OCI-M2 (cell line): ENCODE measurements around the gene COL11A1.
"Not testable (repeated sequence)": the region's sequence is repeated elsewhere in the genome, so short reads cannot be mapped to it uniquely, and the experiment has no call there.

Source experiments
- DNase-seq: peaks from one replicate; lab custom pipeline; 2025; ENCODE audit not compliant: unreplicated experiment; lab: John Stamatoyannopoulos, UW

COL11A1 gene

DNA sequence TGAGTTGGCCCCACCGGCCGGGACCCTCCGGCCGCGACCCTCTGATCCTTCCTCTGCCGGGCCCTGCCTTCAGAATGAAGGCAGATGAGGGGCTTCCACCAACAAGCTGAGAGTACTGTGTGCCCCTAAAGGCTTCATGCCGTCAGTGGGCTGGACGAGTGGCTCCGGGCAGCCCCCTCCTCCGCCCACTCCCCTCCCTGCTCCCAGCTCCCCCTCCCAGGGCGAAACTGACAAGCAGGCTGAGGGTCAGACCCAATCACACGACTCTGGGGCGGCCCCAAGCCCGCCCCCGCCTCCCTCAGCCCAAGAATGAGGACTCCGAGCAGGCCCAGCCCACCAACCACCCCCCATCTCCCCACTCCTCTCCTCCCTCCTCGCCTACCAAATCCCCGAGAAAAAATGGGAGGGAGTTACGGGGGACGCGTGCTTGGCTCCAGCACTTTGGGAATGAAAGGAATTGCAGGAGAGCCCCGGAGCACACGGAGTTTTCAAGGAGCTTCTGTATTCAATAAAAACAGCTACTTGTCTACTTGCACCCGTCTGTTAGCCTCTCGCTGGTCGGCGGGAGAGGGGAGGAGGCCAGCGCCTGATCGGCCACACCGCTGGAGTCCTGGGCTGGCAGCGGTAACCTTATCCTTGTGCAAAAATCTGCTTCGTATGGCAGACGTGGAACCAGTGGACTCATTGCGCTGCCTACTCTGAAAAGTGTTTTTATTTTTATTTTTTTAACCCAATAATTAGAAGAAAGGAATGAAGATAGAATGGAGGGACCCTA lies at the start of gene COL11A1:
COL11A1 (minus strand) TSS at position 147 of the 775 bp plus-strand sequence. CDS start 344 bp downstream, outside the sequence.
- peak; percentile 40 for DNase-seq

DNA sequence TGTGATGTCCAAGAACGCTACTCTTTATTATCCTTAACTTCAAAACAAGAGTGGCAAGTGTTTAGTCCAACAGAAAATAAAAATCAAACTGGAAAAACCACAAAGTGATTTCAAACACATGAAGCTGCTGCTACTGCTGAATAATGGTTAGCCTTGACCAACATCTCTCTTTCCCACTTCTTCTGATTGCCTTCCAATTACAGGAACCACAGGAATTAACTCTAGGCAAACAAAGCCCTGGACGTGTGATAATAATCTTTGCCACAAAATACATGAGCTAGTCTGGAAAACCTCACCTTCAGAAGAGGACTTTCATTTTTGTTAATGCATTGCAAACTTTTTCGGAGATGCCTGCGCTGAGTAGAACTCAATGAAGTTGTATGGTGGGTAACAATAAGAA lies 48.6 kb upstream of the COL11A1 start:
- DNase-seq, result no peak

DNA sequence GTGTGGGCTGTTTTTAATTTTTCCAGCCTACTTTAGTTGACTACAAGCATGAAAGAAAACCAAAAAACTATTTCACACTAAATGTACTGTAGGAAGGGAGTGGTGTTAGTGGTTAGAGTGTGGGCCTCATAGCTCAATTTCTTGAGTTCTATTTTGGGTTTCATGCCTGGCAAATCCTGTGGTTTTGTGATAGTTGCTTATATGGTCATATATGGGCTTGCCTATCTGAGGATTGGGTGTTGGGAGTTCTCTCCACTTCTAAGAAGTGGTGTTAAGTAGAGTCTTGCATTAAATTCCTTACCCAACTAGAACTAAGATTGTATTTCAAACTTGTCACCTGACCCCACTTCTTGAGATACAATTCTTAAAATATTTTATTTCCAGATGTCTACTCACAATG lies 37.8 kb upstream of the COL11A1 start:
- no peak for DNase-seq

DNA sequence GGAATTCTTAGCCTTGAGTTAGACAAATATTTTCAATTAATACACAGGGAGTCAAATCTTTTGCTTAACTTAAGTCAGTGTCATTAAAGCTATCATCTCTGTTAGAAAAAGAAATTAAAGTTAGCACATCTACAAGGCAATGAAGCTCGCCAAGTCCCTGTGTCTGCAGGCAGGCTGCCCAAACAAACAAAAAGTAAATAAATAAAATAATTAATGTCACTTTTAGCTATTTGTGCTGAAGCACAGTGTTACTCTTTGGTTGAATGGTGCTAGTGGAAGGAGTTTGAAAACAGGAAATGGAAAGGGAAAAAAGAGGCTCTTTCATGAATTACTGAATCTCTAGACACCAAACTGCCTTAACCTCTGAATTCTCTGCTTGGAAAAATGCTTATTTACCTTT lies 37.1 kb upstream of the COL11A1 start:
- no peak for DNase-seq

DNA sequence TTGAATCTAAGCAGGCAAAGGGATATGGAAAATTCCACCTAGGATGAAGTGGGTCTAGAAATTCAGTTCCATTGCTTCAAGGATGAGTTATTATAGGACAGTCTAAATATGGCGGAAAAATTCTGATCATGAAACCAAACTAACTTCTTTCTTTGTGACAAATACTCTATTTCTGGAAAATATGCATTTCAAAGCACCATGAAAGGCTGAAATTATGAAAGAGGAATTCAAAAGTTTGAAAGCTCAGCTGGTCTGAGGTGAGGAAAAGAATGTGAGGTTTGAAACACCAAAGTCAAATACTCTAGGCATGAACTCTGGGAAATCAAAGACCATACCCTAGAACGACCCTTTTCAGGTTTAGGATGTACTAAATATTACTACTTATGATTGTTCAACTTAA lies 36.4 kb upstream of the COL11A1 start:
- DNase-seq, result no peak

DNA sequence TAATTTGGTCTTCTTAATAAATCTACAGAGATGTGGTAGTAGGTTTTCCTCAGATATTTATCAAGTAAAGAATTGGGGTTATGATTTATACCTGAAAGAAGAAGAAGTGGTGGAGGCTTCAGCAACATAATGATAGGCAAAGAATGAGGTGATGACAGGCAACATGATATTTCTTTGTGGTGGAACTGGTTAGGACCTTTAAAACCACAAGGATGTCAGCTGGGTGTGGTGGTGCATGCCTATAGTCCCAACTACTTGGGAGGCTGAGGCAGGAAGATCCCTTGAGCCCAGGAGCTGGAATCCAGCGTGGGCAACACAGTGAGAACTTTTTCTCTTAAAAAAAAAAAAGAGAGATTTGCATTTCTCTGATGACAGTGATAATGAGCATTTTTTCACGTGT lies 34.1 kb upstream of the COL11A1 start:
- DNase-seq, result no peak

DNA sequence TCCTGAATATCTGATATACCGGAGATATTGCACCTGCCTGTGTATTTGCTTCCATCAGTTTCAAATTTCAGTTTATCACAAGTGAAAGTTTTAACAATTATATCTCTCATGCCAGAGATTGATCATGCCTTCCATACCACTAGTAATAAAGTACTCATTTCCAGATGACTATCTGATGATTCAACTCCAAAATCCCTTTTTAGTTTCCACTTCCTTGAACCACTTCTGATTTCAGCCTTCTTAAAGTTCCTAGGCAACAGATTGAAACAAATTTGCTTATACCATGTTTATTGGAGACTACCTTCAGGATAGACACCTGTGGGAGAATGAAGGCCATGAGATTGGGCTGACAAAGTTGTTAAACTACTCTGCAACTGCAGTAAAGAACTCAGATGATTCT lies 21.5 kb upstream of the COL11A1 start:
- DNase-seq, result no peak

DNA sequence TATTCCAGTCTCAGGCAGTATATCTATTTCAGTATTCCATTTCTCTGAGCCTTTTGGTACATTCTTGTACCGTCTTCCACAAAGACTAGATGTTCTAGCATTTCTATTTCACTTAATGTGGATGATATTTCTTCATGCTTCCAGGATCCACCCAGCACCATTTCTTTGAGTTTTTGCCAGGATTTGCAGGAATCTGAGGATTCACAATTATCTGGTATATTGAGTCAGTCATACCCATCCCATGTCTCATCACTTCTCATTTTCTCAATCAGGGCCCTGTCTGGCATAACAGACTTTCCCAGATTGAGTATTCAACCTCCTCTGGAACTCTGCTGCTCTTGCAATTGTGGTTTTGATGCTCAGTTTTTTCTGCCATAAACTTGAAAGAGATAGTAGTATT lies 20.9 kb upstream of the COL11A1 start:
- DNase-seq, result no peak

DNA sequence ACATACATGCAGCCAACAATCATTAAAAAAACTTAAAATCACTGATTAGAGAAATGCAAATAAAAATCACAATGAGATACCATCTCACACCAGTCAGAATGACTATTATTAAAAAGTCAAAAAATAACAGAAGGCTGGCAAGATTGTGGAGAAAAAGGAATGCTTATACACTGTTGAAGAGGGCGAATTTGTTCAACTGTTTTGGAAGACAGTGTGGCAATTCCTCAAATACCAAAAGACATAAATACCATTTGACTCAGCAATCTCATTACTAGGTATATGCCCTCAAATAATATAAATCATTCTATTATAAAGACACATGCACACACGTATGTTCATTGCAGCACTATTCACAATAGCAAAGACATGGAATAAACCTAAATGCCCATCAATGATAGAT lies 19.9 kb upstream of the COL11A1 start:
- not testable (repeated sequence) for DNase-seq

DNA sequence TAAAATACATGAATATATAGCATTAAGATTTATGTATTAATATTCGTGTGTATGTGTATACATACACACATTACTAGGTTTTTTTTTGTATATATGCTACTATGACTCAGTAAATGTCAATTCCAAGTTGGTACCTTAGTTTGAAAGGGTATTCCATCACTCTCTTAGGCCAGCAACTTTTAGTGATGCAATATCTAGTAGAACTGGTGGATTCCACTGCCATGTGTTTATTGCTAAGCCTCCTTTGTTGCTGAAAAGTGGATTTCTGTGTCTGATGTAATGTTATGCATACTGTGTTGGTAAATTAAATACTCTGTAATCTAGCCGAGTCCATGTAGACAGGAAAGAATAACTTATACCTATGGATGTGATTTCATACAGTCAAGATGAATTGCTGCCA lies 16.9 kb upstream of the COL11A1 start:
- DNase-seq, result no peak

DNA sequence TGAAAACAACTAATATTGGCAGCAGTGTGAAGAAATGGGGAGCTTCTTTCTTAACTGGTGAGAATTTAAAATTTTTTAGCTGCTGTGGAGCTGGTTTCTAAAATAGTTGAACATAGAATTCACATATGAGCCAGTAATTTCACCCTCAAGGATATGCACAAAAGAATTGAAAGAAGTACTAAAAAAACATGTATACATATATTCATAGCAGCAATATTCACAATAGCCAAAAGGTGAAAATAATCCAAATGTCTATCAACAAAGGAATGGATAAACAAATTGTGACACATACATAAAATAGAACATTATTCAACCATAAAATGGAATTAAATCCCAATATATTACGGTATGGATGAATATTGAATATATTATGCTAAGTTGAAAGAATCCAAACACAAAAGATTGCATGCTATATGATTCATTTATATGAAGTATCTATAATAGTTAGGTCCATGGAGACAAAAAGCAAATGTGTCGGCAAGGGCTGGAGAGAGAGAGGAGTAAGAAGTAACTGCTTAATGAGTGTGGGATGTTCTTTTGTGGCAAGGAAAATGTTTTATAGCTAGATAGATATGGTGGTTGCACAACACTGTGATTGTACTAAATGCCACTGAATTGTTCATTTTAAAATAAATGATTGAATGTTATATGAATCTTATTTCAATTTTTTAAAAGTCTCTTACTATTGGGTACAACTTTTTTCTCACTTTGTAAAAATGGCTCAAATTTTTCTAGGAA lies 14.8 kb upstream of the COL11A1 start:
- no peak for DNase-seq

DNA sequence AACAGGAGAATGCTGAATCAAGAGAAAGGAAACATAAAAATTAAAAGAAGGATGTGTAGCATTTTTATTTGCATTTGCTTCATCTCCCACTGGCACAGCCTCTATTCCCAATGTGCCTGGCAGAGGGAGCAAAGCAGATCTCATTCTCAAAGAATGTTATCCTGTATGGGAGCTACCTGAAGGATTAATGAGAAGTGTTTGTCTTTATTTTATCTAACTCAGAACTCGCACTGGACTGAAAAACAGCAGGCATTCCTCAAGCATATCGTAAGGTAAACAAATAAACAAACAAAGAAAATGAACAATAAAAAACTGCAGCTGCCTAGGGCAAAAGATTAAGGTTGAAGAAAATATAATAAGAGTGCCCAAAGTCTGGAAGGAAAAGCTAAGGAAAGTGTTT lies 12.7 kb upstream of the COL11A1 start:
- no peak for DNase-seq

DNA sequence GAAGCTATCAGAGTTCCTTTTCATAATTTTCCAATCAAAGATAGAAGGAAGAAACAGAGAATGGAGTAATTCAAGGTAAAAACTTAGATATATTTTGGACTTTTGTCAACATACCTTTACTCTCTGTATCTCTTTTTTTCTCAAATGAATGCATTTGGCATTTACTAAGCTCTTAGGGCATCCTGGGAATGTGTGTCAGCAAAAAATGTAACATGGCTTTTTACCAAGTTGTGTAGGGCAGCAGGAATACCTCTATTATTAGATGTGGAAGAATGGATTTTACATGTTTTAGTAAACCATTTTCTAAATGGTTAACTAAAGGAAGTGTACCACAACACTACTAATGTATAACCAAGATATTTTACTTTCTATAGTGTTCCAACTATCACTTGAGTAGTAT lies 4.2 kb upstream of the COL11A1 start:
- DNase-seq, result no peak

DNA sequence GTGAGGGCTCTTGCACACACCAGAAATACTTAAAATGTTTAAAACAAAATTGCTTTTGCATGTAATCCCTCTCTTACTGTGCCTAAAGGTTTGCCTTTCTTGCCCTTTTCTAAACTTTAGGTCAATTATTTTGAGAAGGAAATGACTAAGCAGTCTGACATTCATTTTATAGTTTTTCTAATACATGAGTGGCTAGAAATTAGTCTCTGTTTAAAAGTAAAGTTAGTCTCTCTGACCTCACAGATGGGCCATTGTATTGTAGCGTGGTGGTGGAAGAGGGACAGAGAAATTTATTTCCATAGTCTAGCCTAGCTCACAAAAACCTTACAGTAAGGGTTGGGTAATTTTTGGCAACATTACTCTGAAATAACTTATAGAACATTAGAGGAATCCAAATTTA lies 3.6 kb upstream of the COL11A1 start:
- no peak for DNase-seq

DNA sequence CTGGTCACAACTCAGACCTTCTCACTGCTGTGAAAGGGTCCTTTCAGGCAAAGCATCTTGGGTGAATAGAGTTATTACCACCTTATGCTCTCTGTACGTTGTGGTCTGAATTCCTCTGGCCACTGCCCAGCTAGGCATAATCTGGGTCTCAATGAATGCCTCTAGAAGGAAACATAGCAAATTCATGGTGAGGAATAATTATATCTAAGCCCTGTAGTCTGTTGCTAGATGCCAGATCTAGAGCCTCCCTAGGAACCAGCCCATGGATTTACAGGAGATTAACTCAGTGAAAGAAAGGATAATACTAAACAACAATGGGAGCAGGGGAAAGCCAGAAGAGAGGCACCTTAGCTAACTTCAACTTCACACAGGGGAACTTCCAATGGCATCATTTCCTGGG lies 2.4 kb upstream of the COL11A1 start:
- no peak for DNase-seq

DNA sequence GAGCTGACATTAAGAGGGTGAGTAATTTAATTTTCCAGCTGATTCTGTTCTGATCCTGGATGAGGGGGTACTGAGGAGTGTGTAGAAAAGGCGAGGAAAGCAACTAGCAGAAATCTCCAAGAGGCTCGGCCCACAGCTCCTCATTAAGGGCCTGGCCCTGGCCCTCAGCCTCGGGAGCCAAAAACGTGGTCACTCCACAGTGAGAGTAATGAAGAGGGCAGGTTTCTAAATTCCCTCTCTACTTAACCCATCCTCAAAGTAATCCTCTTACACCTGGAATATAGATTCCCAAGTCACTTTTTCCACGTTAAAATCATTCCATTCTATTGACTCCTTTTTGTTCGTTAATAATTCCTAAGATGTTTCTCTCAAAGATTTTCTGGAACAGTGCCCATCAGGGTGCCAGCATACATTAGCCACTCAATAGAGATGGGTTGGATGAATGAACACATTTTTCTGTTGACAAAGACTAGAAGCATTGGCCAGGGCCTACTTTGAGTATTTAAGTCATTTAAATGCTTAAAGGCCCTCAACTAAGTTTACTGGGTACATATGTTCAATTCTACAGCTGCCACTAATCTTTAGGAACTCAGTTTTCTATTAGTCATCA lies 1.1 kb upstream of the COL11A1 start:
- no peak for DNase-seq

DNA sequence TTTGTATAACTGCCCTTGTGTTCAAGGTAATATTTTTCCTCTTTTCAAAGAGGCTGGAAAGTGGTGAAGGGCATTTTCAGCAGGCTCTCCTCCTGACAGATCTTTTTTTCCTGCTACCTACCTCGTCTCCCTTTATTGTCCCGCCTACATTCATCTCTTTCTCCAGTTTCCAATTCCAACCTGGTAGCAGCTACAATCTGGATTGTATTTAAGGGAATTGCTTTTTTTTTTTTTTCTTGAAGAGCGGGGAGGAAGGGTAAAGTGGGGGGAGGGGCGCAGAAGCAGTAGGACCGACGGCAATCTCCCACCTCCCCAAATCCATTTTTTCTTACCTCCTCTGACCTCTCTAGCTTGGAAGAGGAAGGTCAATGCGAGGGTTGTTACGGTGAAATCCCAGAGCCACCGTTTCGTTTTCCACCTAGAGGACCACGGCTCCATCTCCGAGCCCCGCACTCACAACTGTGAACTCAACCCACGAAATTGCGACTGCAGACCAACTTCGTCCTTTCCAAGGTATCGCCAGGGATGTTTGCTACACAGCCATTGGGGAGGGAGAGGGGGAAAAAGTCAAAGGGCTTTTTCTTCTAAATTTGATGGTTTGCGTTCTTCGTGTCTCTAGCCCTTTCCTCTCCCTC lies 464 bp downstream of the COL11A1 start:
- no peak for DNase-seq

DNA sequence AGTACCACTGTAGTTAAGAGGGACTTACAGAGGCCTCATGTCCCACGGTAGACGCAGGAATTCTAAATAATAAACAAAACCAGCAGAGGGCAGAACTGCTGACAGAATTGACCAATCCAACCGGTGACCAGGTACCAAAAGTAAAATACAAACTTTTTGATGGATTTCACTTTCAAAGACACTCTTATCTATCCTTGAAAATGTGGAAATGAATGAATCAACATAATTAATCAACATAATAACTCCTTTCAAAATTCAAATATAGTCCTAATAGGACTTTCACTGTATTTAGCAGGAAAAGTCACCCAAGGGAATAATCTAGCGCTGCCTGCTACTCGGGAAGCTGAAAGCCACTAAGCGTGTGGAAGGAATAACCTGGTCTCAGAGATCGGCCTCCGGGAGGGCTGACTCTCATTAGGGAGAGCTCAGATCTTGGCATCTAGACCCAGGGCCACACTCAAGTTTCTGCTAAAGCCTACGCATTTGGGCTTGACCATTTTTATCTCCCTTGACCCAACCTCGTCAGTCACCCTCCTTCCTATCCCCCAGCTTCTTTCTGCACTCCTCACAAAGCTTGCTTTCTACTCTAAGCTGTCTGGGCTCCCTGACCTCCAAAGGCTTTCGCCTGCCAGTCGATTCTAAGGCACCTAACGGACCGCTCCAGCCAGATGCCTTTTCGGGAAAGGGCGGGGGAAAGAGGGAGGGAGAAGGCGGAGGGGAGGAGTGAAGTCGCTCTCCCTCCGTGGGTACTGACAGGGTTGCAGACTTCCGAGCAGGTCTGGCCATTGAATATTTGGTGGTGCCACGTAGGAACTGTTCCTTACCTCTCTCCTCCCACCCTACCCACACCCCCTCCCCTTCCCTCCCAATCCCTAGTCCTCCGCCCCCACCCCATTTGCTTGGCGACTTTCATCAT lies 1.6 kb downstream of the COL11A1 start:
- peak; percentile 20 for DNase-seq

DNA sequence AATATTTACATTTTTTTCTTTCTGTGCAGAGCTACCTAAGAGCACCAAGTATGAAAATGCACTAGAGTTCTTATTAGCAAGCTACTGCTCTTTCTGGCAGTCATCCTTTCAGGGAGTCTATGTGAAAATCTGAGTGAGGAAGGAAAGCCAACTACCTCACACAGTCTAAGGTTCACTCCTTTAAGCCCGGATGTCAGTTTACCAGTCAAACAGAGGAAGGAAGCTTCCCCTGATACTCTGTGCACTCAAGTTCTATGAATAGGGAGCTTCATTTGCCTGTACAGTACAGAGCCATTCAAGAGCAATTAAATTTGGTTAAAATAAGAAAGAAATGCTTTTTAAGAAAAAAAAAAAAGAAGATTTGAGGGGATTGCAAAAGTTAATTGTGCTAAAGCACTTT lies 6.9 kb downstream of the COL11A1 start:
- no peak for DNase-seq

DNA sequence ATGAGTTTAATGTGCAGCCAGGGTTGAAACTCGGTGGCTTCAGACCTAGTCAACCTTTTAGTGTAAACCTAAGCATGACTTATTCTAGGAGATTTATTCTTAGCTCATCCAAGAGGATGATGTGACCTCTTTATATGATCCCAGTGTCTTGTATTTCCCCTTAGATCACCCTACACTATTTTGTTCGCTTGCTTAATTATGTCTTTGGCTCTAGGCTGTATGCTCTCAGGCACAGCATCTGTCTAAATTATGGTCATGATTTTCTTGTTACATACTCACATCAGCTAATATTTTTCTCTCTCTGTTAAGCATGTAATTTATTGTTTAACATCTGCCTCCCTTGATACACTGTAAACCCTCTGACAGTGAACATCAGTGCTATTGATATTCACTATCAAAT lies 19.1 kb downstream of the COL11A1 start:
- DNase-seq, result no peak

DNA sequence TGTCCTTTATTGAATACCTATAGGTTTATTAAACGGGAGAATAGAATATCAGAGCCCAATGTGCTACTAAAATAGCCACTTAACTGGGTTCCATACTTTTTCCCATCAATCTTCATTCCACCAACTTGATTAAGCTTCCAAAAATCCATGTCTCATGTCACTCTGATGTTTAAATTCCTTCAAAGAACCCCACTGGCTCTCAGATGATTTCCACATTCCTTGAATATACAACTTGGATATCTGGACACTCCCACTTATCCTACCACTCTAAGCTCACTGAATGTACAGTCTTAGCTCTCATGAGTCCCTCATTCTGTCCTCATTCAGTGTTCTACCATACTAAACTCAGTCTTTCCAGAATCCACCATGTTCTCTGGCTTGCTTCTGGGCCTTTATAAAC lies 21.1 kb downstream of the COL11A1 start:
- no peak for DNase-seq
